GM12878 (cell line): ENCODE data around the gene WDR13. TPM values are rescaled to one million over a fixed set of nuclear protein-coding genes. Genes with fewer than 3 reads are reported as not detected.

Source experiments
- ATAC-seq: fragments of 200-7000 bp; cut with Tn5 transposase; 3 replicates; pipeline ENCODE4 v1.9.1; 2020; ENCODE audit warnings: mild to moderate bottlenecking, moderate library complexity
- BruUV-seq: library from RNA; stranded (reverse); fragments of 400-500 nt; replicated peaks from 2 replicates; lab custom pipeline; 2021; lab: Mats Ljungman, UMichigan
- CTCF ChIA-PET: fragments of 300-600 bp; sonication (Branson Sonifier 250); formaldehyde crosslinking; extraction: SDS; loops from one replicate; lab custom pipeline; 2021; ENCODE audit warnings: inconsistent platforms; lab: Yijun Ruan, JAX
- POLR2A ChIA-PET: fragments of 350-600 bp; formaldehyde crosslinking; extraction: SDS; loops from one replicate; lab custom pipeline; 2021; ENCODE audit warnings: inconsistent platforms; lab: Charles Lee
- RAD21 ChIA-PET: fragments of 300-600 bp; sonication (Branson Sonifier 250); formaldehyde crosslinking; loops from one replicate; lab custom pipeline; 2023; ENCODE audit warnings: antibody characterized with exemption; ENCODE audit not compliant: unreplicated experiment; lab: Charles Lee
- SMC1A ChIA-PET: fragments of 300-600 bp; sonication (Branson Sonifier 250); formaldehyde crosslinking; loops from one replicate; lab custom pipeline; 2023; ENCODE audit not compliant: unreplicated experiment, uncharacterized antibody; lab: Charles Lee
- DNase-seq: peaks from one replicate; pipeline ENCODE4 v3.0.0-alpha.2; 2011; ENCODE audit warnings: low read depth, low spot score
- FAIRE-seq: peaks from 3 replicates; lab custom pipeline; 2011; peaks lifted over from hg19 to GRCh38; lab: Jason Lieb, UNC
- H2AFZ ChIP-seq: 2 replicates; pipeline ENCODE4 v1.6.0; 2011; ENCODE audit warnings: low read depth, low read length, control low read depth; ENCODE audit not compliant: control insufficient read depth
- H3K27ac ChIP-seq: 2 replicates; pipeline ENCODE4 v1.5.1; 2011; ENCODE audit warnings: control low read depth; ENCODE audit not compliant: control insufficient read depth, insufficient read depth
- H3K27me3 ChIP-seq, 2 experiments: replicated peaks in 1 of 2; 2 replicates each; pipeline versions ENCODE4 v1.6.0 to v1.6.1; 2011; ENCODE audit warnings: low read length in 1 of 2; ENCODE audit not compliant: control insufficient read depth in 2 of 2, insufficient read depth in 2 of 2
- H3K36me3 ChIP-seq, 2 experiments: 2 replicates each; pipeline ENCODE4 v1.5.1; 2011; ENCODE audit warnings: low read length in 1 of 2; ENCODE audit not compliant: control insufficient read depth in 2 of 2, insufficient read depth in 2 of 2
- H3K4me1 ChIP-seq: 2 replicates; pipeline ENCODE4 v1.6.1; 2011; ENCODE audit warnings: mild to moderate bottlenecking, low read length, moderate library complexity, mixed read lengths; ENCODE audit not compliant: control insufficient read depth, insufficient read depth
- H3K4me2 ChIP-seq: 2 replicates; pipeline ENCODE4 v1.6.0; 2011; ENCODE audit warnings: control low read depth; ENCODE audit not compliant: control insufficient read depth, insufficient read depth
- H3K4me3 ChIP-seq: fragments of 200-600 bp; sonication (generic); 2 replicates; pipeline ENCODE4 v1.5.1; 2016
- H3K79me2 ChIP-seq: 2 replicates; pipeline ENCODE4 v1.6.0; 2011; ENCODE audit warnings: low read length; ENCODE audit not compliant: control insufficient read depth, insufficient read depth
- H3K9ac ChIP-seq: 2 replicates; pipeline ENCODE4 v1.8.0; 2011; ENCODE audit warnings: low read length, control low read depth, mixed read lengths; ENCODE audit not compliant: control insufficient read depth, insufficient read depth
- H3K9me3 ChIP-seq: replicated peaks from 3 replicates; pipeline ENCODE4 v1.5.1; 2011; ENCODE audit warnings: mild to moderate bottlenecking, low read length; ENCODE audit not compliant: control insufficient read depth, insufficient read depth
- H4K20me1 ChIP-seq: 2 replicates; pipeline ENCODE4 v1.6.0; 2011; ENCODE audit not compliant: control insufficient read depth, insufficient read depth
- BCL11A ChIP-seq: IDR thresholded peaks from 2 replicates; pipeline ENCODE4 v1.6.1; 2011; ENCODE audit warnings: low read depth, low read length
- BCL3 ChIP-seq: IDR thresholded peaks from 2 replicates; pipeline ENCODE4 v1.6.1; 2011; ENCODE audit warnings: borderline replicate concordance, low read depth, mild to moderate bottlenecking, moderate library complexity, low read length; ENCODE audit not compliant: insufficient read depth, poor library complexity, severe bottlenecking
- BHLHE40 ChIP-seq, 2 experiments: fragments of 450-650 bp in 1 of 2; IDR thresholded peaks; 2 replicates each; pipeline ENCODE4 v1.6.1; 2011 to 2017; ENCODE audit warnings: low read depth in 2 of 2, borderline replicate concordance in 1 of 2, improper control_type of control experiment in 1 of 2, low read length in 1 of 2, mild to moderate bottlenecking in 1 of 2
- CBFB ChIP-seq: IDR thresholded peaks from 2 replicates; pipeline ENCODE4 v1.6.1; 2016; ENCODE audit warnings: antibody characterized with exemption, low read depth
- CREM ChIP-seq: IDR thresholded peaks from 2 replicates; pipeline ENCODE4 v1.6.1; 2014; ENCODE audit warnings: antibody characterized with exemption, low read depth
- CTCF ChIP-seq, 3 experiments: IDR thresholded peaks in 2 of 3; conservative IDR thresholded peaks in 1 of 3; 2 replicates each; pipeline ENCODE4 v1.5.1; 2011; ENCODE audit warnings: low read depth in 3 of 3, low read length in 3 of 3, mild to moderate bottlenecking in 3 of 3, control low read depth in 2 of 3, moderate library complexity in 2 of 3, inconsistent platforms in 1 of 3, mixed read lengths in 1 of 3; ENCODE audit not compliant: control insufficient read depth in 2 of 3, insufficient read depth in 1 of 3; ENCODE audit errors: extremely low read depth in 1 of 3
- EP300 ChIP-seq, 2 experiments: fragments of 150-350 bp in 1 of 2; IDR thresholded peaks; 2 replicates each; pipeline ENCODE4 v1.6.1; 2011 to 2012; ENCODE audit warnings: low read depth in 2 of 2, low read length in 2 of 2, borderline replicate concordance in 1 of 2, improper control_type of control experiment in 1 of 2, inconsistent platforms in 1 of 2; ENCODE audit not compliant: control insufficient read depth in 1 of 2
- HDGF ChIP-seq: fragments of 450-650 bp; IDR thresholded peaks from 2 replicates; pipeline ENCODE4 v1.6.1; 2016; ENCODE audit warnings: antibody characterized with exemption
- IRF4 ChIP-seq: IDR thresholded peaks from 2 replicates; pipeline ENCODE4 v1.6.1; 2011; ENCODE audit warnings: low read depth, low read length
- MLLT1 ChIP-seq: fragments of 450-650 bp; IDR thresholded peaks from 2 replicates; pipeline ENCODE4 v1.6.1; 2016; ENCODE audit warnings: mild to moderate bottlenecking
- ZBTB40 ChIP-seq: fragments of 450-650 bp; IDR thresholded peaks from 2 replicates; pipeline ENCODE4 v1.6.1; 2016; ENCODE audit warnings: mild to moderate bottlenecking, moderate library complexity, borderline replicate concordance
- WGBS: methylation state at CpG from one replicate; pipeline ENCODE4 v1.1.6; 2016; ENCODE audit warnings: low lambda C conversion rate; ENCODE audit not compliant: insufficient replicate concordance, insufficient coverage; ENCODE audit errors: missing lambda C conversion rate; 5-methylcytosine and 5-hydroxymethylcytosine counted together
- in situ Hi-C: fragments of 300-500 bp; cut with MboI; formaldehyde crosslinking; loops from 9 replicates; pipeline ENCODE4 v1.14.3; 2018; ENCODE audit warnings: mixed read lengths
- intact Hi-C: fragments of 100-400 bp; cut with micrococcal nuclease; formaldehyde crosslinking; loops from one replicate; pipeline ENCODE4 v1.14.2; 2022; ENCODE audit not compliant: unreplicated experiment
- polyA plus RNA-seq, 11 experiments: library from polyadenylated mRNA; depleted of rRNA in 4 of 11; unstranded in 6 of 11; stranded (reverse) in 5 of 11; fragments of >200 nt; fragmentation: Nextera tagmentation in 4 of 11; fragmentation: Illumina TruSeq in 1 of 11; extraction: Ambion mirVana in 4 of 11; extraction: Trizol in 1 of 11; gene quantifications; 1 replicate in 1 of 11; 2 replicates in 10 of 11; pipeline versions ENCODE4 v1.2.1 to v1.2.3, GENCODE V29; 2011 to 2016; ENCODE audit warnings: inconsistent platforms in 2 of 11, missing spikeins in 2 of 11, low read depth in 1 of 11
- total RNA-seq, 4 experiments: library from RNA; depleted of rRNA in 3 of 4; stranded (reverse); fragments of >200 nt in 3 of 4; fragmentation: Illumina TruSeq in 1 of 4; extraction: Trizol in 1 of 4; gene quantifications; 2 replicates each; pipeline versions ENCODE4 v1.2.1 to v1.2.3, GENCODE V29; 2013 to 2021

The WDR13 gene
- total and polyA plus RNA-seq, 10 of the 15 experiments (the other 5 are each of a cell fraction or from before 2014, with no cell fraction given), result 6.9 to 62.7 (median 28.9) TPM

GRCh38 chrX:48569958-48570357 lies 27.3 kb upstream of the WDR13 start (continued):
- TF ChIP-seq ZBTB40, result no peak
- TF ChIP-seq IRF4, result peak; percentile 84
- TF ChIP-seq BCL3, result no peak
- TF ChIP-seq BCL11A, result peak; percentile 72

GRCh38 chrX:48573690-48574269 lies 23.5 kb upstream of the WDR13 start:
- SMC1A ChIA-PET, result no interaction called here
- Histone ChIP-seq H2AFZ (peak overlapping the region; percentile 79), H3K36me3 (peaks cover 1 to 15% of the 10 kb centered on the region in 2 experiments), H3K79me2 (peaks cover 24% of the 10 kb centered on the region), H3K9me3 (no peaks in the 10 kb centered on the region; the same call in 2 of the 3 replicates), H3K4me2 (peak overlapping the region; percentile 90), H3K27ac (peak overlapping the region; percentile 91), H4K20me1 (no peaks in the 10 kb centered on the region), H3K27me3 (no peaks in the 10 kb centered on the region), H3K4me3 (peak overlapping the region; percentile 63), H3K9ac (peak overlapping the region; percentile 94), H3K4me1 (peaks cover 12% of the 10 kb centered on the region)
- POLR2A ChIA-PET, result interaction anchor here (0.6 to 1.7 kb wide), 6 partner anchors 23 to 99 kb away, joined by 3 to 10 read pairs (median 4); partner anchors contain the start of genes EBP, TBC1D25 and WDR13
- RAD21 ChIA-PET, result interaction anchor here (1.4 to 1.6 kb wide), 3 partner anchors 52 to 470 kb away, joined by 3 to 5 read pairs (median 5); partner anchors contain the start of gene EBP
- FAIRE-seq (no peak), ATAC-seq (peak; percentile 1), DNase-seq (no peak)
- CTCF ChIA-PET, result interaction anchor here (3.2 kb wide), 1 partner anchor 100 kb away, joined by 19 read pairs; no protein-coding TSS in a partner anchor
- TSS peak; percentile 96 for BruUV-seq
- 61% methylated on average over 19 of the region's 19 CpGs for WGBS
- intact Hi-C loops (loop anchor here (1.0 to 2.0 kb wide), 2 partner anchors 34 to 99 kb away; partner anchors contain the start of gene TBC1D25), in situ Hi-C loops (no loop called here)
- TF ChIP-seq CREM (0 out of 2 replicates have a peak, but pooled peaks have one; percentile 65), HDGF (0 out of 2 replicates have a peak, but pooled peaks have one; percentile 35), BHLHE40 (IDR thresholded peaks at IDR 0.05; ENCODE audit: borderline replicate concordance in 1 of 2, low read depth in 2 of 2, low read length in 1 of 2) (0 out of 4 replicates have a peak, but pooled peaks of 1 of the 2 experiments have one; percentile 5), EP300 (IDR thresholded peaks at IDR 0.05; ENCODE audit: borderline replicate concordance in 1 of 2, control insufficient read depth in 1 of 2, low read depth in 2 of 2, low read length in 2 of 2) (no peak), MLLT1 (peak; percentile 80), CBFB (no peak), CTCF (IDR thresholded peaks at IDR 0.05 in 2 of 3, conservative IDR thresholded peaks at IDR 0.05 in 1 of 3; ENCODE audit: control insufficient read depth in 2 of 3, extremely low read depth in 1 of 3, insufficient read depth in 1 of 3, low read depth in 3 of 3, low read length in 3 of 3) (no peak)
